B cell (primary cell): ENCODE results near the gene HIGD1C. TPM values are rescaled to one million over a fixed set of nuclear protein-coding genes. Genes with fewer than 3 reads are reported as not detected.

Experiments used
- ATAC-seq: fragments of 200-7000 bp; cut with Tn5 transposase; one replicate; pipeline ENCODE4 v1.10.0; 2021; ENCODE audit warnings: low read depth, mild to moderate bottlenecking, moderate number of reproducible peaks, moderate library complexity
- CTCF ChIA-PET: fragments of 350-600 bp; sonication (Branson Sonifier 250); formaldehyde crosslinking; loops from one replicate; lab custom pipeline; 2021; ENCODE audit warnings: antibody characterized with exemption, inconsistent platforms; lab: Charles Lee
- POLR2A ChIA-PET: fragments of 350-600 bp; sonication (Branson Sonifier 250); formaldehyde crosslinking; loops from one replicate; lab custom pipeline; 2021; ENCODE audit warnings: antibody characterized with exemption; lab: Charles Lee
- DNase-seq: peaks from one replicate; pipeline ENCODE4 v3.0.0; 2013
- H2AFZ ChIP-seq: 2 replicates; pipeline ENCODE4 v1.6.1; 2012; ENCODE audit warnings: mild to moderate bottlenecking, low read depth, low read length; ENCODE audit not compliant: insufficient read depth, poor library complexity, severe bottlenecking
- H3K27ac ChIP-seq, 2 donors: 1 replicate in 1 of 2; 2 replicates in 1 of 2; pipeline ENCODE4 v1.5.1; 2012 to 2013; ENCODE audit warnings: low read length in 2 of 2, mild to moderate bottlenecking in 2 of 2, moderate library complexity in 1 of 2
- H3K27me3 ChIP-seq, 4 experiments: fragments of 200-600 bp in 1 of 4; sonication (generic) in 1 of 4; replicated peaks in 1 of 4; 1 replicate in 2 of 4; 2 replicates in 2 of 4; pipeline versions ENCODE4 v1.6.1 to v1.7.0; 2013 to 2016; ENCODE audit warnings: low read length in 3 of 4, mild to moderate bottlenecking in 2 of 4, mixed read lengths in 1 of 4, moderate library complexity in 1 of 4; ENCODE audit not compliant: insufficient read depth in 4 of 4, control insufficient read depth in 3 of 4; ENCODE audit errors: control extremely low read depth in 1 of 4
- H3K36me3 ChIP-seq, 2 experiments: replicated peaks in 1 of 2; 1 replicate in 1 of 2; 2 replicates in 1 of 2; pipeline versions ENCODE4 v1.6.1 to v1.7.1; 2013; ENCODE audit warnings: low read length in 1 of 2; ENCODE audit not compliant: insufficient read depth in 2 of 2, control insufficient read depth in 1 of 2; ENCODE audit errors: control extremely low read depth in 1 of 2, extremely low read depth in 1 of 2
- H3K4me1 ChIP-seq, 2 donors: fragments of 200-600 bp in 1 of 2; sonication (generic) in 1 of 2; 1 replicate in 1 of 2; 2 replicates in 1 of 2; pipeline versions ENCODE4 v1.5.1 to v1.6.1; 2013 to 2017; ENCODE audit warnings: low read length in 2 of 2; ENCODE audit not compliant: control insufficient read depth in 2 of 2, insufficient read depth in 2 of 2
- H3K4me2 ChIP-seq: replicated peaks from 2 replicates; pipeline ENCODE3; 2012; ENCODE audit warnings: mild to moderate bottlenecking, low read depth, low read length; ENCODE audit not compliant: poor library complexity, severe bottlenecking
- H3K4me3 ChIP-seq, 5 experiments: fragments of 200-600 bp in 1 of 5; sonication (generic) in 1 of 5; 1 replicate in 3 of 5; 2 replicates in 2 of 5; pipeline versions ENCODE4 v1.5.1 to v1.7.0; 2011 to 2016; ENCODE audit warnings: low read length in 4 of 5, mild to moderate bottlenecking in 4 of 5, low read depth in 2 of 5, control low read depth in 1 of 5, moderate library complexity in 1 of 5; ENCODE audit not compliant: insufficient read depth in 1 of 5; ENCODE audit errors: control extremely low read depth in 1 of 5, extremely low read depth in 1 of 5
- H3K79me2 ChIP-seq: fragments of 200-600 bp; sonication (generic); one replicate; pipeline ENCODE4 v1.6.0; 2016; ENCODE audit warnings: low read length; ENCODE audit not compliant: control insufficient read depth, insufficient read depth
- H3K9ac ChIP-seq: fragments of 200-600 bp; sonication (generic); 2 replicates; pipeline ENCODE4 v1.6.1; 2017; ENCODE audit warnings: mild to moderate bottlenecking, low read length, moderate library complexity
- H3K9me3 ChIP-seq, 3 donors: one replicate each; pipeline versions ENCODE4 v1.6.1 to v1.7.1; 2013; ENCODE audit warnings: low read length in 2 of 3; ENCODE audit not compliant: control insufficient read depth in 2 of 3, insufficient read depth in 1 of 3; ENCODE audit errors: control extremely low read depth in 1 of 3
- H4K20me1 ChIP-seq: 2 replicates; pipeline ENCODE4 v1.6.0; 2012; ENCODE audit warnings: mild to moderate bottlenecking, low read length; ENCODE audit not compliant: insufficient read depth, control insufficient read depth, poor library complexity, severe bottlenecking
- H3K27ac Mint-ChIP-seq: one replicate; pipeline ENCODE4 v1.8.0; 2021; ENCODE audit warnings: mixed read lengths
- H3K27me3 Mint-ChIP-seq: one replicate; pipeline ENCODE4 v1.8.0; 2021; ENCODE audit warnings: mixed read lengths
- H3K4me1 Mint-ChIP-seq: one replicate; pipeline ENCODE4 v1.8.0; 2021; ENCODE audit warnings: mixed read lengths
- H3K4me3 Mint-ChIP-seq: one replicate; pipeline ENCODE4 v1.8.0; 2021; ENCODE audit warnings: mixed read lengths
- H3K9me3 Mint-ChIP-seq: one replicate; pipeline ENCODE4 v1.8.0; 2022; ENCODE audit warnings: mixed read lengths; ENCODE audit not compliant: insufficient read depth
- EZH2 ChIP-seq: IDR thresholded peaks from 2 replicates; pipeline ENCODE4 v1.6.1; 2012; ENCODE audit warnings: borderline replicate concordance, low read depth, mild to moderate bottlenecking, moderate library complexity, low read length; ENCODE audit not compliant: insufficient read depth, poor library complexity, severe bottlenecking
- WGBS: methylation state at CpG from one replicate; pipeline ENCODE4 v1.1.5; 2013; ENCODE audit warnings: missing lambda C conversion rate; ENCODE audit not compliant: insufficient coverage; 5-methylcytosine and 5-hydroxymethylcytosine counted together
- intact Hi-C: fragments of 100-400 bp; cut with micrococcal nuclease; formaldehyde crosslinking; loops from one replicate; pipeline ENCODE4 v1.10.0; 2022
- polyA plus RNA-seq: library from polyadenylated mRNA; depleted of rRNA; stranded (reverse); fragments of >200 nt; gene quantifications from 2 replicates; pipeline ENCODE4 v1.2.3, GENCODE V29; 2012
- small RNA-seq: library from RNA; depleted of rRNA; stranded (forward); fragments of <200 nt; gene quantifications from one replicate; pipeline ENCODE3, GENCODE V24; 2012; ENCODE audit warnings: low replicate concordance, low read depth; ENCODE audit not compliant: insufficient read length
- total RNA-seq, 2 donors: library from RNA; stranded (reverse); fragments of 120-200 nt in 1 of 2; gene quantifications; 1 replicate in 1 of 2; 2 replicates in 1 of 2; pipeline versions ENCODE4 v1.2.3 to v1.2.4, GENCODE V29; 2013 to 2022
- TF ChIP-seq, protein P1 (sequence below): fragments of 200-600 bp; IDR thresholded peaks from one replicate; pipeline ENCODE4 v1.8.0; 2022; ENCODE audit warnings: antibody characterized with exemption, mild to moderate bottlenecking

HIGD1C gene
- total and polyA plus RNA-seq, 2 donors (not counting 1 experiment from before 2014, with no cell fraction given), result not detected

DNA sequence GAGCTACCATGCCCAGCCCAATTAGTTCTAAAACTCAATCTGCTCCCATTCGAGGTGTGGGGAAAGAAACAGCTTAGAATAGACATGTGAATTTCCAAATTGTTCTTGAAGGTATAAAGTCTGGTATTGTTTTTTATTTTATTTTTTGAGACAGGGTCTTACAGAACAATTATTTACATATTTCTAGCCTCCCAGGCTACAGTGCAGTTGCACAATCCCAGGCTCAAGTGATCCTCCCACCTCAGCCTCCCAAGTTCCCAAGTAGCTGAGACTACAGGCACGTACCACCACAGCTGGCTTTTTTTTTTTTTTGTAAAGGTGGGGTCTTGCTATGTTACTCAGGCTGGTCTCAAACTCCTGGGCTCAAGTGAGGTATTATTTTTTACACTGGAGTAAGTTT is 67.6 kb downstream of the HIGD1C start:
- WGBS, result no CpG with 5 or more reads among the region's 2 CpGs
- H3K4me3 ChIP-seq, result no peak overlapping the region
- CTCF ChIA-PET, result no interaction called here
- peaks cover 95% of the 10 kb centered on the region for H3K79me2 ChIP-seq
- Mint-ChIP-seq H3K4me1 (peaks cover 23% of the 10 kb centered on the region), H3K27me3 (no peaks in the 10 kb centered on the region), H3K27ac (no peak overlapping the region), H3K4me3 (no peak overlapping the region), H3K9me3 (no peaks in the 10 kb centered on the region)
- ATAC-seq (no peak), DNase-seq (no peak)
- H3K27me3 ChIP-seq, result no peaks in the 10 kb centered on the region
- intact Hi-C loops, result no loop called here
- no peaks in the 10 kb centered on the region for H3K9me3 ChIP-seq
- POLR2A ChIA-PET, result no interaction called here
- no peak overlapping the region for H3K27ac ChIP-seq
- H3K4me2 ChIP-seq, result no peak overlapping the region
- no peak overlapping the region for H3K9ac ChIP-seq
- H3K4me1 ChIP-seq, result peaks cover 6 to 21% of the 10 kb centered on the region in 2 donors
- TF ChIP-seq, protein P1, sequence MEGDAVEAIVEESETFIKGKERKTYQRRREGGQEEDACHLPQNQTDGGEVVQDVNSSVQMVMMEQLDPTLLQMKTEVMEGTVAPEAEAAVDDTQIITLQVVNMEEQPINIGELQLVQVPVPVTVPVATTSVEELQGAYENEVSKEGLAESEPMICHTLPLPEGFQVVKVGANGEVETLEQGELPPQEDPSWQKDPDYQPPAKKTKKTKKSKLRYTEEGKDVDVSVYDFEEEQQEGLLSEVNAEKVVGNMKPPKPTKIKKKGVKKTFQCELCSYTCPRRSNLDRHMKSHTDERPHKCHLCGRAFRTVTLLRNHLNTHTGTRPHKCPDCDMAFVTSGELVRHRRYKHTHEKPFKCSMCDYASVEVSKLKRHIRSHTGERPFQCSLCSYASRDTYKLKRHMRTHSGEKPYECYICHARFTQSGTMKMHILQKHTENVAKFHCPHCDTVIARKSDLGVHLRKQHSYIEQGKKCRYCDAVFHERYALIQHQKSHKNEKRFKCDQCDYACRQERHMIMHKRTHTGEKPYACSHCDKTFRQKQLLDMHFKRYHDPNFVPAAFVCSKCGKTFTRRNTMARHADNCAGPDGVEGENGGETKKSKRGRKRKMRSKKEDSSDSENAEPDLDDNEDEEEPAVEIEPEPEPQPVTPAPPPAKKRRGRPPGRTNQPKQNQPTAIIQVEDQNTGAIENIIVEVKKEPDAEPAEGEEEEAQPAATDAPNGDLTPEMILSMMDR, result no peak
- no peak for TF ChIP-seq EZH2
- no peak overlapping the region for H2AFZ ChIP-seq
- no peaks in the 10 kb centered on the region for H3K36me3 ChIP-seq
- peaks cover 5% of the 10 kb centered on the region for H4K20me1 ChIP-seq

Small RNA genes lying within 50 kb of the gene (small RNA-seq; reads per million reads assigned to genes)
- not detected for gene AC008121.1
- not detected for gene RF00019
- gene RNU6-87P, result not detected

Other genes starting within 250 kb of the HIGD1C start
- 39.5 and 45.4 TPM in 2 replicates for gene ATF1, start 188.4 kb upstream of the HIGD1C start, total RNA-seq
- 8.7 and 17.2 TPM in 2 replicates for gene ATF1, start 188.4 kb upstream of the HIGD1C start, polyA plus RNA-seq
- gene TMPRSS12, start 109.6 kb upstream of the HIGD1C start, total RNA-seq, result not detected in 2 replicates
- not detected in 2 replicates for gene TMPRSS12, start 109.6 kb upstream of the HIGD1C start, polyA plus RNA-seq
- gene SLC11A2, start 73.8 kb downstream of the HIGD1C start, total RNA-seq, result 42.0 and 45.7 TPM in 2 replicates
- 19.7 and 21.9 TPM in 2 replicates for gene SLC11A2, start 73.8 kb downstream of the HIGD1C start, polyA plus RNA-seq
- 101 and 105 TPM in 2 replicates for gene LETMD1, start 95.8 kb downstream of the HIGD1C start, total RNA-seq
- gene LETMD1, start 95.8 kb downstream of the HIGD1C start, polyA plus RNA-seq, result 94.7 and 98.3 TPM in 2 replicates
- gene CSRNP2, start 131.1 kb downstream of the HIGD1C start, total RNA-seq, result 49.8 and 52.3 TPM in 2 replicates
- gene CSRNP2, start 131.1 kb downstream of the HIGD1C start, polyA plus RNA-seq, result 10.0 and 10.3 TPM in 2 replicates
- gene TFCP2, start 220.6 kb downstream of the HIGD1C start, total RNA-seq, result 37.0 and 38.8 TPM in 2 replicates
- gene TFCP2, start 220.6 kb downstream of the HIGD1C start, polyA plus RNA-seq, result 12.1 and 15.3 TPM in 2 replicates